Fibroblast of skin of left quadriceps (primary cell): Measurements from ENCODE around the gene SPEN.
"Not testable (repeated sequence)": the region's sequence is repeated elsewhere in the genome, so short reads cannot be mapped to it uniquely, and the experiment has no call there.

Source experiments
- DNase-seq, 2 experiments: peaks; one replicate each; pipeline ENCODE4 v3.0.0-alpha.2; 2013; ENCODE audit warnings: low read depth in 2 of 2

Gene SPEN

DNA sequence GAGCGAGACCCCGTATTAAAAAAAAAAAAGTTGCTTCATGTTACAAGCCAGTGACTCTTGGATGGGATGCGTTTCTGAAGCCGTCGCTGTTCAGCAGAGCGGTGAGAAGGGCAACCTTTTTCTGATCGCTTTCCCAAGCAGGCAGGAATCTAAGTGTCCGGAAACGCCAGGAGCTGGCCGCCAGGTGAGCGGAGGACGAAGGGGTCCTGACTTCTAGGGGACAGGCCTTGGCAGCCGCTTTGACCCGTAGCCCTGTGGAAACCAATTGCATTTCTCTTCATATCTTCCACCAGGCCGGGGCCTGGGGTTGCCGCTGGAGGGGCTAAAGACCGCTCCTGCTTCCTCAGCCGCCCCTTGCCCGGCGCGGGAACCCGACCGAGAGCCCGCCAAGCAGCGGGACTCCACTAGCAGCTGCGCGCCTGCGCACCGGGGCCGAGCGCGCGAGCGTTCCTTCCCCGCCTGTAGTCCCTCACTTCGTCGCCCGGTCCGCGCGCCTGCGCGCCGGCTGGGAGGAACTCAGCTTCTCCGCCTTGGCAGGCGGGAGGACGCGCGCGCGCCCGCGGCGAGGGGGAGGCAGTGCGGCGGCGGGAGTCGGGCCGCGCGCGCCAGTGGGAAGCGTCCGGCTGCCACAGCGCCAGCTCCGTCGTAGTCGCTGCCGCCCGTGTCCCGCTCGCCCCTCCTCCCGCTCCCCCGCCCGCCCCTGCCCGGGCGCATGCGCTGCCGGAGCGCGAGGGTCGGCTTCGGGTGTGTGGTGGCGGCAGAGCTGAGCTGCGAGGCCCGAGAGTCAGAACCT lies at the start of gene SPEN:
Gene SPEN (plus strand): TSS at position 608 of the 793 bp plus-strand sequence. CDS start 361 bp downstream, outside the sequence.
- DNase-seq = peak; percentile 97

DNA sequence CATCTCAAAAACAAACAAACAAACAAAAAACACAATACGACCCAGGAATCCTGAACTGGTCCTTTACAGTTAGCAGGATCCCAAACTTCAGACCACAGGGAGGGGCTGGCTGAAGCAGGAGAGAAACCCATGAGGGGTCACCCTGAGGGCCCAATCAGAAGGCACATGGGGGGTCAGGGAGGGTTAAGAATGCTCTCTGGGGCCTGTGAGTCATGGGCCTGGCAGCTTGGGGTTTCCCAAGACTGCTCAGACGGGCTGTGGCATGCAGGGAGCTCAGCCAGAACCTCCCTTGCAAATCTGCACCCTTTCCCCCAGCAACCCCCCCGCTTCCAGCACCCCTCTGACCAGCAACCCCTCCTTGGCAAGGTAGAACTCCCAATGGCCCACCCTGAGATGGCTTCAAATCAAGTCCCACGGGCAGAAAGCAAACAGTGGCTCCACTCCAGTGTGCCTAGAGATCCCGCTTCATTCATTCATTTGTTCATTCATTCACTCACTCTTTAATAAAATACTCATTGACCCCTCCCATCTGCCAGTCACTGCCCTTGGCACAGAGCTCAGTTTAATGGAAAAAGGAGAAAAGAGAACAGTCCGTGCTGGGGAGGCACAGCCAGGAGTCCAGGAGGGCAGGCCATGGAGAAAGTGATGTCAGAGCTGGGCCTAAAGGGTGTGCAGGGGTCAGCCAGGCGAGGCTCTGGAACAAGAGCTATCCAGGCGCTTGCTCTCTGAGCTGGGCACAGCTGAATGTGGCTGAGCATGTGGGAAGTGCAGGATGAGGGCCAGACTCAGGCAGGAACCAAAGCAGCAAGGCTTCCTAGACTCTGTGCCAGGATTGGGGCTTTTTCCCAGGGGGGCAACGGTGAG lies 48.3 kb upstream of the SPEN start:
- DNase-seq = peak; percentile 91 to 93

GRCh38 chr1:15799928-15800835 lies 47.3 kb upstream of the SPEN start:
- no peak for DNase-seq

- DNase-seq = no peak
Measured at GRCh38 chr1:15802234-15802965, 45.1 kb upstream of the SPEN start.

DNA sequence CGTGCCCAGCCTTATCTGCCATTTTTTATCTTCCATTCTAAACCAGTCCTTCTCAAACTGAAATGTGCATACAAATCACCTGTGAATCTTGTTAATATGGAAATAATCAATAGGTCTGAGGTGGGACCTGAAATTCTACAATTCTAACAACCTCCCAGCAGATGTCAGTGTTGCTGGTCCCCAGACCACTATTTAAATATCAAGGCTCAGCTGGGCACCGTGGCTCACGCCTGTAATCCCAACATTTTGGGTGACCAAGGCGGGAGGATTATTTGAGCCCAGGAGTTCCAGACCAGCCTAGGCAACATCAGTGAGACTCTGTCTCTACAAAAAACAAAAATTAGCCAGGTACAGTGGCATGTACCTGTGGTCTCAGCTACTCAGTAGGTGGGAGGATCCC lies 44.1 kb upstream of the SPEN start:
- DNase-seq = no peak

- no peak for DNase-seq
Measured at GRCh38 chr1:15804060-15804459, 43.4 kb upstream of the SPEN start.

GRCh38 chr1:15807121-15807520 lies 40.4 kb upstream of the SPEN start:
- DNase-seq = no peak

GRCh38 chr1:15807549-15807948 lies 40.0 kb upstream of the SPEN start, which contains the start of gene UQCRHL:
UQCRHL (minus strand) TSS chr1:15807649; CDS start chr1:15807649, 0 bp downstream.
- DNase-seq = not testable (repeated sequence)

GRCh38 chr1:15808955-15809354 lies 38.6 kb upstream of the SPEN start:
- DNase-seq = no peak

DNA sequence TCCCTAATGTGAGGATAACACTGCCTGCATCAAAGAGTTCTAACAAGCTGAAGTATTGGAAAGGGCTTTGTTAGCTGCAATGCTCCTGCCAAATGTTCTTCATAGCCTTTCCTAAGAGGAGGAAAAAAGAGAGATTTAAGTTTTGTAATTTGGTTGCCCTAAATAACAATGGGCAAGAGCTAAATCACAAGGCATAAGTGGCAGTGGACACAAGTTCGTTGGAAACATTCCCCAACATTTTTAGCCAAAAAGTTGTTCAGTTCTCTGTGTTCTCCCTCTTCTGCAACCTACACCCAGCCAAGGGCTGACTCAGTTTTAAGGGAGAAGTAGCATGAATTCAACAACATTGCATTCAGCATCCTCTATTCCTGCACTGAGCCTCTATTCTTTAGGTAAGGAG lies 37.4 kb upstream of the SPEN start:
- DNase-seq = no peak

DNA sequence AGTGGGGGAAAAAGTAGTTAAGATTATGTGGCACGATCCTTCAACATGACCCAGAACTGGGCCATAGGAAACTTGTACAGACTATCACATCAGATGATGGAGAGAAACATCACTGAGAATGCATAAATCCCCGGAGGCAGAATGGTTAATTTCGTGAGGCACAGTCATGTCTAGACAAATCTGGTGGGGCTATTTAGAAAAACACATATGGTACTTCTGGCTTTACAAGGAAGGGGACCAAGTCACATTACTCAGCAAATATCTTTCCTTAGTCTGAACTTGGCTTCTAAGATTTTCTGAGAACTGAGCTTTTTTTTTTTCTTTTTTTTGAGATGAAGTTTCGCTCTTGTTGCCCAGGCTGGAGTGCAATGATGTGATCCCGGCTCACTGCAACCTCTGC lies 30.8 kb upstream of the SPEN start:
- DNase-seq = no peak

DNA sequence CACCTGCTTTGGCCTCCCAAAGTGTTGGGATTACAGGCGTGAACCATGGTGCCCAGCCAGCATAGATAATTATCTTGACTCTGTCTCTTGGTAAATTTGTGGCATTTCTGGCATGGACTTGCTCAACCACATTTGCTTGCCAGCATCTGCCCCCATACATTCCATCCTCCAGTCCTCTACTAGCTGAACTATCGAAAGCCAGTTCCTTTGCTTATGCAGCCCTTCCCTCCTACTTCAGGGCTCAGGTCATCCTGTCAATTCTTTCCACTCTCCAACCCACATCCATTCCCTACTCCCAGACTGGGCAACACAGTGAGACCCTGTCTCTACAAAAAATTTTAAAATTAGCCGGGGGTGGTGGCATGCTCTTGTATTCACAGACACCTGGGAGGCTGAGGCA lies 27.0 kb upstream of the SPEN start:
- no peak for DNase-seq

- DNase-seq = no peak
Measured at GRCh38 chr1:15825800-15826199, 21.7 kb upstream of the SPEN start.

DNA sequence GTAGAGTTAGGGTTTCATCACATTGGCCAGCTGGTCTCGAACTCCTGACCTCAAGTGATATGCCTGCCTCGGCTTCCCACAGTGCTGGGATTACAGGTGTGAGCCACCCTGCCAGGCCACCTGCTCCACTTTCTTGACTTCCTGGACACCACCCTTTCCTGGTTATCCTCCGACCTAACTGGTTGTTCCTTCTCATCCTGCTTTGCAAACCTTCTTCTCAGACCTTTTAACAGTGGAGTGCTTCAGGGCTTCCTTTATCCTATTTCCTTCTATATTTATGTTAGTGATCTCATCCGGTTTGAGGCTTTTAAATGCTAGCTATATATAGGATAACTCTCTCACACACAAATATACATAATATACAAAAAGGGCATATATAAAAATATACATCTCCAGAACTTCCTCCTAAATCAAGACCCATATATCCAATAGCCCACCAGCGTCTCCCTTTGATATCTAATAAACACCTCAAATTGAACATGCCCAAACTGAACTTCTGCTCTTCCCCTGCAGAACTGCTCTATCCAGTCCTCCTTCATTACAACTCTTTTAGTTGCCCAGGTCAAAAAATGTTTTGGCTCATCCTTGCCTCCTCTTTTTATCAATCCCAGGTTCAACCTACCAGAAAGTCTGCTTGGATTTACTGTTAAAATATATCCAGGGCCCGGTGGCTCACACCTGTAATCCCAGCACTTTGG lies 20.5 kb upstream of the SPEN start:
- no peak for DNase-seq

DNA sequence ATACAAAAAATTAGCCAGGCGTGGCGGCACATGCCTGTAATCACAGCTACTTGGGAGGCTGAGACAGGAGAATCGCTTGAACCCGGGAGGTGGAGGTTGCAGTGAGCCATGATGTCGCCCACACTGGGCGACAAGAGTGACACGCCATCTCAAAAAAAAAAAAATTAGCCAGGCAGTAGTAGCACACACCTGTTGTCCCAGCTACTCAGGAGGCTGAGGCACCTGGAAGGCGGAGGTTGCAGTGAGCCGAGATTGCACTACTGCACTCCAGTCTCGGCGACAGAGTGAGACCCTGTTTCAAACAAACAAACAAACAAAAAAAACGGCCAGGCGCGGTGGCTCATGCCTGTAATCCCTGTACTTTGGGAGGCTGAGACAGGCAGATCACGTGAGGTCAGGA lies 19.9 kb upstream of the SPEN start:
- not testable (repeated sequence) for DNase-seq

DNA sequence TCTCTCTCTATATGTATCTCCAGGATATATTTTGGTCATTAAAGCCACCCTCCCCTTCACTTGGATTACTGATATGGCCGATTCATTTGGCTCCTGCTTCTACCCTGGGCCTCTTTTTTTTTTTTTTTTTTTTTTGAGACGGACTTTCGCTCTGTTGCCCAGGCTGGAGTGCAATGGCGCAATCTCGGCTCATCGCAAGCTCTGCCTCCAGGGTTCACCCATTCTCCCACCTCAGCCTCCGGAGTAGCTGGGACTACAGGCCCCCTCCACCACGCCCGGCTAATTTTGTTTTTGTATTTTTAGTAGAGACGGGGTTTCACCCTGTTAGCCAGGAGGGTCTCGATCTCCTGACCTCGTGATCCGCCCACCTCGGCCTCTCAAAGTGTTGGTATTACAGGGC lies 18.6 kb upstream of the SPEN start:
- not testable (repeated sequence) for DNase-seq

DNA sequence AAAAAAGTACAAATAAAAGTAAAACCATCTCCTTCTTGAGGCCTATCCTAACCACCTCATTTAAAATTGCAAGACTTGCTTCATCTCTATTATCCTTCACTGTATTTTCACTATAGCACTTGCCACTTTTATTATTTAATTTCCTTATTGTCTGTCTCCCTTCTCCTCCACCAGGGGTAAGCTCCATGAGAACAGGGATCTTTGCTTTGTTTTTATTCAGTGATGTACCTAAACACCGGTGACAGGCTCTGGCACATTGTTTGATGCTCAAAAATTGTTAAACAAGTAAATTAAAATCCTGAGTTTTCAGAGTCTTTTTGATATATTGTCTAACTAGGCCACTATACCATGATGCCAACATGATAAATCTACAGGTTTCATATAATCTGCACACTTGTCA lies 17.2 kb upstream of the SPEN start:
- DNase-seq = no peak

DNA sequence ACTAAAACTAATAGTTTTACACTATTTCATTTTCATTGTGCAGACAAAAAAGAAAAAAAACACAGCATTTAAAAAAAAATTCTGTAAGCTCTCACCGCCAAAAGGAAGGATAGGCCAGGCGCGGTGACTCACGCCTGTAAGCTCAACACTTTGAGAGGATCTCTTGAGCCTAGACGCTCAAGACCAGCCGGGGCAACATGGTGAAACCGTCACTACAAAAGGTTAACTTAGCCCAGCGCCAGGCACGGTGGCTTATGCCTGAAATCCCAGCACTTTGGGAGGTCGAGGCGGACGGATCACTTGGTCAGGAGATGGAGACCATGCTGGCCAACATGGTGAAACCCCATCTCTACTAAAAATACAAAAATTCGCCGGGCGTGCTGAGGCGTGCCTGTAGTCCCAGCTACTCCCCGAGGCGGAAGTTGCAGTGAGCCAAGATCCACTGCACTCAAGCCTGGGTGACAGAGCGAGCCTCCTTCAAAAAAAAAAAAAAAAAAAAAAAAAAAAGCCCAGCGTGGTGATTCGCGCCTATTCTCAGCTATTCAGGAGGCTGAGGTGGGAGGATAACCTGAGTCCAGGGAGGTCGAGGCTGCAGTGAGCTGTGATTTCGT lies 14.3 kb upstream of the SPEN start:
- no peak for DNase-seq

GRCh38 chr1:15833842-15834405 lies 13.6 kb upstream of the SPEN start:
- DNase-seq = no peak
